Epithelial cell of esophagus (primary cell): ENCODE data around the gene HRH3.

Source experiments
- DNase-seq: peaks from one replicate; pipeline ENCODE4 v3.0.0; 2010; ENCODE audit warnings: low read depth
- H3K4me3 ChIP-seq: 2 replicates; pipeline ENCODE4 v1.5.1; 2011; ENCODE audit warnings: mild to moderate bottlenecking, low read length, control low read depth
- CTCF ChIP-seq: IDR thresholded peaks from 2 replicates; pipeline ENCODE4 v1.5.1; 2011; ENCODE audit warnings: low read depth, mild to moderate bottlenecking, low read length, control low read depth, inconsistent platforms; ENCODE audit not compliant: insufficient read depth; ENCODE audit errors: missing control alignments

HRH3 gene

GRCh38 chr20:62239278-62239879, 19.3 kb upstream of the HRH3 start:
- no peak for TF ChIP-seq CTCF
- DNase-seq, result no peak
- peak overlapping the region; percentile 78 for H3K4me3 ChIP-seq

GRCh38 chr20:62238569-62239277, 18.6 kb upstream of the HRH3 start:
- peak overlapping the region; percentile 78 for H3K4me3 ChIP-seq
- no peak for TF ChIP-seq CTCF
- peak; percentile 45 for DNase-seq

GRCh38 chr20:62237801-62238568, 17.9 kb upstream of the HRH3 start, which contains the start of gene OSBPL2:
TSS of gene OSBPL2 (plus strand) at chr20:62238521. CDS start at chr20:62256185, 17,664 bp downstream.
- H3K4me3 ChIP-seq, result peak within 1 kb of the TSS; percentile 78
- TF ChIP-seq CTCF, result no peak
- DNase-seq, result peak; percentile 99

- H3K4me3 ChIP-seq, result no peak overlapping the region
- no peak for DNase-seq
- no peak for TF ChIP-seq CTCF
Measured at GRCh38 chr20:62237514-62237800, 17.4 kb upstream of the HRH3 start.

- no peak overlapping the region for H3K4me3 ChIP-seq
- no peak for DNase-seq
- TF ChIP-seq CTCF, result no peak
Measured at GRCh38 chr20:62236766-62237513, 16.9 kb upstream of the HRH3 start.

- no peak overlapping the region for H3K4me3 ChIP-seq
- no peak for TF ChIP-seq CTCF
- no peak for DNase-seq
Measured at GRCh38 chr20:62236200-62236599, 16.1 kb upstream of the HRH3 start.
